PC-3 (cell line): ENCODE measurements around the gene VWA8.

Experiments used
- EZH2 ChIP-seq: fragments of 300-600 bp; sonication (generic); IDR thresholded peaks from one replicate; pipeline ENCODE4 v1.6.1; 2017; ENCODE audit warnings: antibody characterized with exemption, mild to moderate bottlenecking, low read length; ENCODE audit not compliant: unreplicated experiment
- EZH2phosphoT487 ChIP-seq: fragments of 300-600 bp; sonication (generic); IDR thresholded peaks from 2 replicates; pipeline ENCODE4 v1.6.1; 2018; ENCODE audit warnings: mild to moderate bottlenecking, antibody characterized with exemption, low read length, borderline replicate concordance
- TF ChIP-seq, protein P1 (sequence below): fragments of 300-600 bp; sonication (generic); conservative IDR thresholded peaks from 2 replicates; pipeline ENCODE4 v1.5.1; 2017; ENCODE audit warnings: antibody characterized with exemption, low read depth, mild to moderate bottlenecking, low read length

DNA sequence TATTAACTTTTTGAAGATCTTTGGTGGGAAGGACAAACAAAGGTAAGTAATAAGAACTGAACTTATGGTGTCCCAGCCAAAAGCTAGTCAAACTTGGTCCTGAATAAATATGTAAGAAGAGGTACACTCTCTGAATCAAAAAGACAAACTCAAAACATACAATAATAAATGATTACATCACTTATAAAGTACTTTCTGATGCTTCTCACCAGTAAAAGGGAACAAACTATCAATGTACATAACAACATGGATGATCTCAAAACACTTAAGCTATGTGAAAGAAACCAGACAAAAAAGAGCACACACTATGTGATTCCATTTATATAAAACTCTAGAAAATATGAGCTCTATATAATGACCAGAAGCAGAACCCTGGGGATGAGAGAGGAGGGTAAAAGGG, 138.3 kb downstream of the VWA8 start:
- TF ChIP-seq, protein P1, sequence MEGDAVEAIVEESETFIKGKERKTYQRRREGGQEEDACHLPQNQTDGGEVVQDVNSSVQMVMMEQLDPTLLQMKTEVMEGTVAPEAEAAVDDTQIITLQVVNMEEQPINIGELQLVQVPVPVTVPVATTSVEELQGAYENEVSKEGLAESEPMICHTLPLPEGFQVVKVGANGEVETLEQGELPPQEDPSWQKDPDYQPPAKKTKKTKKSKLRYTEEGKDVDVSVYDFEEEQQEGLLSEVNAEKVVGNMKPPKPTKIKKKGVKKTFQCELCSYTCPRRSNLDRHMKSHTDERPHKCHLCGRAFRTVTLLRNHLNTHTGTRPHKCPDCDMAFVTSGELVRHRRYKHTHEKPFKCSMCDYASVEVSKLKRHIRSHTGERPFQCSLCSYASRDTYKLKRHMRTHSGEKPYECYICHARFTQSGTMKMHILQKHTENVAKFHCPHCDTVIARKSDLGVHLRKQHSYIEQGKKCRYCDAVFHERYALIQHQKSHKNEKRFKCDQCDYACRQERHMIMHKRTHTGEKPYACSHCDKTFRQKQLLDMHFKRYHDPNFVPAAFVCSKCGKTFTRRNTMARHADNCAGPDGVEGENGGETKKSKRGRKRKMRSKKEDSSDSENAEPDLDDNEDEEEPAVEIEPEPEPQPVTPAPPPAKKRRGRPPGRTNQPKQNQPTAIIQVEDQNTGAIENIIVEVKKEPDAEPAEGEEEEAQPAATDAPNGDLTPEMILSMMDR, result no peak
- TF ChIP-seq EZH2, result no peak
- TF ChIP-seq EZH2phosphoT487, result no peak
